GM15510 (cell line): ENCODE results near the gene ZNF618.

Experiments used
- POLR2A ChIP-seq: IDR thresholded peaks from 3 replicates; pipeline ENCODE4 v1.6.1; 2011; ENCODE audit warnings: borderline replicate concordance; ENCODE audit not compliant: insufficient read length; ENCODE audit errors: extremely low read depth

The ZNF618 gene

GRCh38 chr9:113989714-113990569 lies 113.8 kb downstream of the ZNF618 start:
- no peak for TF ChIP-seq POLR2A

GRCh38 chr9:113990570-113990907 lies 114.4 kb downstream of the ZNF618 start:
- TF ChIP-seq POLR2A, result no peak

- no peak for TF ChIP-seq POLR2A
Observed at GRCh38 chr9:113990975-113991471, 114.9 kb downstream of the ZNF618 start.

GRCh38 chr9:113991714-113992113 lies 115.6 kb downstream of the ZNF618 start:
- no peak for TF ChIP-seq POLR2A

- TF ChIP-seq POLR2A, result no peak
Observed at GRCh38 chr9:113992276-113992951, 116.3 kb downstream of the ZNF618 start.

GRCh38 chr9:113992994-113993393 lies 116.9 kb downstream of the ZNF618 start:
- no peak for TF ChIP-seq POLR2A

- TF ChIP-seq POLR2A, result no peak
Observed at GRCh38 chr9:113993838-113994540, 117.9 kb downstream of the ZNF618 start.

- TF ChIP-seq POLR2A, result no peak
Observed at GRCh38 chr9:113995401-113995800, 119.3 kb downstream of the ZNF618 start.

GRCh38 chr9:113995963-113996362 lies 119.9 kb downstream of the ZNF618 start:
- TF ChIP-seq POLR2A, result no peak

GRCh38 chr9:113996531-113997001 lies 120.5 kb downstream of the ZNF618 start:
- TF ChIP-seq POLR2A, result no peak

GRCh38 chr9:113997610-113998009 lies 121.5 kb downstream of the ZNF618 start:
- no peak for TF ChIP-seq POLR2A

- TF ChIP-seq POLR2A, result no peak
Observed at GRCh38 chr9:113998114-113998513, 122.0 kb downstream of the ZNF618 start.

GRCh38 chr9:113998525-113999255 lies 122.6 kb downstream of the ZNF618 start:
- TF ChIP-seq POLR2A, result no peak

- TF ChIP-seq POLR2A, result no peak
Observed at GRCh38 chr9:113999256-114000062, 123.3 kb downstream of the ZNF618 start.

GRCh38 chr9:114000063-114000454 lies 124.0 kb downstream of the ZNF618 start:
- TF ChIP-seq POLR2A, result no peak
